Adrenal gland (tissue), 12 donors: ENCODE data around the gene HIBCH. TPM values are rescaled to one million over a fixed set of nuclear protein-coding genes. Genes with fewer than 3 reads are reported as not detected.

ENCODE experiments used
- DNase-seq, 7 donors: peaks; one replicate each; pipeline ENCODE4 v3.0.0-alpha.2; 2019 to 2020
- H3K27ac ChIP-seq, 5 donors: fragments of 200-600 bp; sonication (generic) in 4 of 5; 1 replicate in 3 of 5; 2 replicates in 2 of 5; pipeline versions ENCODE4 v1.5.1 to v1.8.0; 2016 to 2020; ENCODE audit warnings: mild to moderate bottlenecking in 1 of 5
- H3K27me3 ChIP-seq: fragments of 200-600 bp; 2 replicates; pipeline ENCODE4 v1.8.0; 2021
- H3K36me3 ChIP-seq, 2 donors: fragments of 200-600 bp; replicated peaks in 1 of 2; 1 replicate in 1 of 2; 2 replicates in 1 of 2; pipeline versions ENCODE4 v1.5.1 to v1.8.0; 2018 to 2022
- H3K4me1 ChIP-seq, 2 donors: fragments of 200-600 bp; replicated peaks in 1 of 2; 1 replicate in 1 of 2; 2 replicates in 1 of 2; pipeline versions ENCODE4 v1.5.1 to v1.8.0; 2018 to 2021
- H3K4me3 ChIP-seq, 4 donors: fragments of 200-600 bp; sonication (generic) in 3 of 4; one replicate each; pipeline ENCODE4 v1.5.1; 2016 to 2018
- H3K9me3 ChIP-seq, 3 donors: fragments of 200-600 bp; sonication (generic) in 1 of 3; replicated peaks in 1 of 3; 1 replicate in 2 of 3; 2 replicates in 1 of 3; pipeline versions ENCODE4 v1.5.1 to v1.8.0; 2016 to 2021
- POLR2A ChIP-seq, 2 donors: fragments of 450-650 bp; IDR thresholded peaks; one replicate each; pipeline ENCODE4 v1.6.1; 2017; ENCODE audit warnings: antibody characterized with exemption in 2 of 2, mild to moderate bottlenecking in 2 of 2, moderate library complexity in 1 of 2
- WGBS, 4 donors: extraction: QIAGEN DNeasy Blood & Tissue Kit in 2 of 4; methylation state at CpG; one replicate each; pipeline versions ENCODE4 v1.1.5 to v1.1.7; 2013 to 2017; 5-methylcytosine and 5-hydroxymethylcytosine counted together
- intact Hi-C, 2 donors: fragments of 100-400 bp; cut with DNase I; formaldehyde crosslinking; loops; one replicate each; pipeline versions ENCODE4 v1.14.1 to v1.15.0; 2022 to 2023
- polyA plus RNA-seq, 3 donors: library from polyadenylated mRNA; stranded (reverse); fragments of 200-250 nt in 2 of 3; fragments of 350-450 nt in 1 of 3; fragmentation: Illumina TruSeq in 1 of 3; extraction: RNeasy Lipid Tissue Mini Kit (QIAGEN cat#74804) in 1 of 3; gene quantifications; one replicate each; pipeline ENCODE4 v1.2.3, GENCODE V29; 2013 to 2014
- total RNA-seq, 9 donors: library from RNA; depleted of rRNA in 4 of 9; stranded (reverse); fragments of >200 nt in 4 of 9; fragments of 120-200 nt in 1 of 9; fragmentation: NEBNext Ultra II Directional in 1 of 9; extraction: Animal tissue kit (Norgen Biotek cat#: 25700) in 1 of 9; gene quantifications; one replicate each; pipeline versions ENCODE4 v1.1.0 to v1.2.4, GENCODE V29; 2013 to 2023
- TF ChIP-seq, protein P1 (sequence below), 6 experiments: fragments of 450-650 bp in 4 of 6; fragments of 200-600 bp in 2 of 6; sonication (generic) in 1 of 6; IDR thresholded peaks; 1 replicate in 5 of 6; 2 replicates in 1 of 6; pipeline versions ENCODE4 v1.5.1 to v1.8.0; 2016 to 2021; ENCODE audit warnings: antibody characterized with exemption in 6 of 6, mild to moderate bottlenecking in 2 of 6, moderate library complexity in 1 of 6
- donor health status: healthy with polysubstance abuse.
- donor health status: Bipolar disorder and iron deficiency.
- donor health status: DM: yes; HTN: yes; CAD: no.
- donor health status: DM: no; HTN: no; CAD: no.
- donor health status: DM: no; HTN: no; CAD: no.
- donor health status: DM: yes; HTN: yes; CAD: no.

Gene HIBCH
- total and polyA plus RNA-seq, 12 donors = 18.2 to 174 (median 66.4) TPM

DNA sequence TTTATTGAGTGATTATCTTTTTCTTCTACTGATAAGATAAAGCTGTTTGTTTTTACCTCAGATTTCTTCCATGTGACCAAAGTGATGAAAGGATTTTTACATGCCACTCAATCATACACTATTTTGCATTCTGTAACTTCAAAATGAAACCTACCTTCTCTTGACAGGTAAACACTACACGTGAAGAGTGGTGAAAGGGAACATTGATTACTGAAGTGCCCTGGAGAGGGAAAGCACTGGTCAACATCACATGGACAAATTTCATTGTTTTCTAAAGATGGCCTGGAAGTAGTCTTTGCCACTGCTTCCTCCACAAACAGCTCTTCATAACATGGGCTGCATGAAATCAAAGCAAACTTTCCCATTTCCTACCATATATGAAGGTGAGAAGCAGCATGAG lies 120.1 kb downstream of the HIBCH start:
- H3K27ac ChIP-seq = no peak overlapping the region
- H3K4me1 ChIP-seq = peaks cover 10 to 34% of the 10 kb centered on the region in 2 donors
- WGBS, 4 donors = 68 to 89% (median 74%) methylated on average over 1 of the region's 1 CpG
- H3K9me3 ChIP-seq = no peaks in the 10 kb centered on the region
- intact Hi-C loops = no loop called here
- H3K36me3 ChIP-seq = peaks cover 0 to 8% of the 10 kb centered on the region in 2 donors
- DNase-seq = no peak
- TF ChIP-seq POLR2A (IDR thresholded peaks at IDR 0.05) = no peak
- TF ChIP-seq, protein P1, sequence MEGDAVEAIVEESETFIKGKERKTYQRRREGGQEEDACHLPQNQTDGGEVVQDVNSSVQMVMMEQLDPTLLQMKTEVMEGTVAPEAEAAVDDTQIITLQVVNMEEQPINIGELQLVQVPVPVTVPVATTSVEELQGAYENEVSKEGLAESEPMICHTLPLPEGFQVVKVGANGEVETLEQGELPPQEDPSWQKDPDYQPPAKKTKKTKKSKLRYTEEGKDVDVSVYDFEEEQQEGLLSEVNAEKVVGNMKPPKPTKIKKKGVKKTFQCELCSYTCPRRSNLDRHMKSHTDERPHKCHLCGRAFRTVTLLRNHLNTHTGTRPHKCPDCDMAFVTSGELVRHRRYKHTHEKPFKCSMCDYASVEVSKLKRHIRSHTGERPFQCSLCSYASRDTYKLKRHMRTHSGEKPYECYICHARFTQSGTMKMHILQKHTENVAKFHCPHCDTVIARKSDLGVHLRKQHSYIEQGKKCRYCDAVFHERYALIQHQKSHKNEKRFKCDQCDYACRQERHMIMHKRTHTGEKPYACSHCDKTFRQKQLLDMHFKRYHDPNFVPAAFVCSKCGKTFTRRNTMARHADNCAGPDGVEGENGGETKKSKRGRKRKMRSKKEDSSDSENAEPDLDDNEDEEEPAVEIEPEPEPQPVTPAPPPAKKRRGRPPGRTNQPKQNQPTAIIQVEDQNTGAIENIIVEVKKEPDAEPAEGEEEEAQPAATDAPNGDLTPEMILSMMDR (IDR thresholded peaks at IDR 0.05) = no peak
- no peaks in the 10 kb centered on the region for H3K27me3 ChIP-seq
- no peak overlapping the region for H3K4me3 ChIP-seq

DNA sequence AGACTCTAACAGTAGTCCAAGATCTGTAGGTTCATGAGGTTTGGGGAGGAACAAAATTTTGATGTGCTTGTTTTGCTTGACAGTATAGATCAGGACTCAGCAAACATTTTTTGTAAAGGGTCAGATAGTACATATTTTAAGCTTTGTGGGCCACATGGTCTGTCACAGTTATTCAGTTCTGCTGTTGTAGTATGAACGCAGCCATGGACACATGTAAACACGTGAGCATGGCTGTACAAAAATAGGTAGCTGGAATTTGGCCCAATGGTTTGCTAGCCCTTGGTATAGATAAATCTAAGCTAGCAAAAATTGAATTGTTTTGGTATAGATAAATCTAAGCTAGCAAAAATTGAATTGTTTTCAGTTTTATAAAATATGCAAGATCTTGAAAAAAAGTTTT lies 120.5 kb downstream of the HIBCH start:
- 48 to 69% (median 61%) methylated on average over 2 of the region's 2 CpGs for WGBS, 4 donors
- H3K9me3 ChIP-seq = no peaks in the 10 kb centered on the region
- TF ChIP-seq, protein P1 (IDR thresholded peaks at IDR 0.05) = no peak
- no peak for TF ChIP-seq POLR2A (IDR thresholded peaks at IDR 0.05)

DNA sequence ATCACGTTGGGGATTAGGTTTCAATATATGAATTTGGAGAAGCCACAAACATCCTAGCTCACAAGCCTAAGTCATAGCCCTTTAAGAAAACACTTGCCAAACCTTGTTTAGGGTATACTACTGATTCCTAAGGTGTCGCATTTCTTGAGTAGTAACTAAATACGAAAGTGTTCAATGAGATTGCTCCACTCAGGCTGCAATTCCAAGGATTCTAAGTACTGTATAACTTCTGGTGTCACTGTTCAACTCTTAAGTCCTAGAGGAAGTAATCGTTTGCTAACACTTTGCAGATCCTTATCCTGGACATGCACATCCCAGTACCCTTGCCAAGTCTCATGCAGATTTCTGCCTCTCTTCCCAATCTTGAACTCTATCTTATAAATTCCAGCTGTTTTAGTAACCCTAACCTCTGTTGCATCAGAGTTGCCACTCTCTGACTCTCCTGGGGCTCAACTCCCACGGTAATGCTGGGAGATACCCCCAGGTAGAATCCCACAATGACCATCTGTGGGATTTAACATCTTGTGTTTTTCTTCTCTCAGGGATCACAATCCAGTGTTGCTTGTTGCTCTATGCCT lies 122.4 kb downstream of the HIBCH start:
- H3K27me3 ChIP-seq = no peaks in the 10 kb centered on the region
- no peak for TF ChIP-seq POLR2A (IDR thresholded peaks at IDR 0.05)
- peaks cover 0 to 6% (median 0%) of the 10 kb centered on the region in 3 donors for H3K9me3 ChIP-seq
- H3K4me1 ChIP-seq = peaks cover 10 to 34% of the 10 kb centered on the region in 2 donors
- no peaks in the 10 kb centered on the region for H3K36me3 ChIP-seq
- 74 to 79% (median 76%) methylated on average over 5 of the region's 5 CpGs for WGBS, 4 donors
- no peak overlapping the region for H3K27ac ChIP-seq
- DNase-seq = no peak
- H3K4me3 ChIP-seq = no peak overlapping the region
- intact Hi-C loops = no loop called here

More for the DNA sequence above, 120.5 kb downstream of the HIBCH start:
- no peaks in the 10 kb centered on the region for H3K27me3 ChIP-seq
- intact Hi-C loops = no loop called here
- no peak overlapping the region for H3K27ac ChIP-seq
- peaks cover 10 to 34% of the 10 kb centered on the region in 2 donors for H3K4me1 ChIP-seq
- DNase-seq = no peak
- peaks cover 0 to 8% of the 10 kb centered on the region in 2 donors for H3K36me3 ChIP-seq
- H3K4me3 ChIP-seq = no peak overlapping the region

DNA sequence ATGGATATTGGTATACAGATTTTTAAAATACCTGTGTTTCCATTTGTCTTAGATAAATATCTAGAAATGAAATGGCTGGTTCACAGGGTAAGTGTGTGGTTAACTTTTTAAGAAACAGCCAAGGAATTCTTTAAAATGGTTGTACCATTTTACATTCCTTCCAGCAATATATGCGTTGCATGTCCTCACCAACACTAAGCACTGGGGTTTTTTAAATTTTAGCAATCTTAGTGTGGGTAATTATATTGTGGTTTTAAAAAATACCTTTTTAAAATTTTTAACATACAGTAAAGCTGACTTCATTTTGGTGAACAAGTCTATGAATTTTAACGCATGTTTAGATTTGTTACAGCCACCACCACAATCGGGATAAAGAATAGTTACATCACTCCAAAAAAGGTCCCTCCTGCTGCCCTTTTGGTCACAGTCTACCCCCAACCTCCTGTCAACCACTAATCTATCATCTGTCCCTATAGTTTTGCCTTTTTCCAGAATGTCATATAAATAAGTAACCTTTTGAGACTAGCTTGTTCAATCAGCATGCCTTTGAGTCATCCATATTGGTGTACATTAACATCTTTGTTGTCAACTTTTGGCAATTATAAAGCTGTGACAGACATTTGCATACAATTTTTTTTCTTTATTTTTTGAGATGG lies 129.0 kb downstream of the HIBCH start:
- no peak for DNase-seq
- peaks cover 0 to 4% of the 10 kb centered on the region in 2 donors for H3K4me1 ChIP-seq
- no peaks in the 10 kb centered on the region for H3K27me3 ChIP-seq
- no peak overlapping the region for H3K4me3 ChIP-seq
- no peak overlapping the region for H3K27ac ChIP-seq
- no peaks in the 10 kb centered on the region for H3K36me3 ChIP-seq
- 95 to 99% (median 98%) methylated on average over 3 of the region's 3 CpGs for WGBS, 4 donors
- intact Hi-C loops = no loop called here
- peaks cover 0 to 6% (median 0%) of the 10 kb centered on the region in 3 donors for H3K9me3 ChIP-seq
- no peak for TF ChIP-seq POLR2A (IDR thresholded peaks at IDR 0.05)
- TF ChIP-seq, protein P1 (IDR thresholded peaks at IDR 0.05) = no peak
